ENCODE data around the gene TLE4.

TLE4 gene

DNA sequence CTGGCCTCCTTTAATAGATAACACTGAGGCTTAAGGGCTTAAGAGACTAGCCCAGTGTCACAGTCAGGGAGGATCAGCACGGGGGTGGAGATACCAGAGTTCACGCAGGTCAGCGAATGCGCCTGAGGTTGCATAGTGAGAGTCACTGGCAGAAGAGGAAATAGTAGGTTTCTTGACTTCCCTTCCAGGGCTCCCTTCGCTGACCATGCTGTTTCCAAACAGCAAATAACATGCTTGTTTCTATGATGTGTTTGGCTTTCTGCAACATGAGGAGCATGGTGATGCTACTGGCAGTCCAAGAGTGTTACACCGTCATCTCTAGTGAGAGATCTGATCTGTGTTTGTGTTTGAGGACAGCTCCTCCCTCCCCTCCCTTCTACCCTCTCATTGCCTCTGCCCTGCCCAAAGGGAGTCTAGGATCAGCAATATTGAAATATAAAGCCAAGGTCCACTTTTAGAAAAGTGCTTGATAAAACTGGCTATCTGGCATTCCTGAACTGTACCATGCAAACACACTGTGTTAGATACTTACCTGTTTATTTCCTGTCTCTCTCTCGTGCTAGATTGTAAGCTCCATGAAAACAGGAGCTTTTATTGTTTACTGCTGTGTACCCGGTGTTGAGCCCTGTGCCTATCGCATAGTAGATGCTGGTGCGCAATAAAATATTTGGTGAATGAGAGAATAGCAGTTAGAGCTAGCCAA, 12.3 kb downstream of the TLE4 start:
- WGBS: 79% methylated on average over 9 of the region's 10 CpGs
- H3K27ac ChIP-seq (ENCODE audit: low read length, poor library complexity, severe bottlenecking): no peak overlapping the region
- no peak overlapping the region for H3K4ac ChIP-seq (ENCODE audit: low read depth in 1 of 2, low read length in 2 of 2)
- H4K91ac ChIP-seq (ENCODE audit: low read length): no peak overlapping the region
- no peak overlapping the region for H2AK5ac ChIP-seq (ENCODE audit: low read length, severe bottlenecking)
- H3K14ac ChIP-seq (ENCODE audit: low read length in 2 of 2): no peak overlapping the region
- H3K9ac ChIP-seq (ENCODE audit: low read length): no peak overlapping the region
- H3K4me1 ChIP-seq (ENCODE audit: control insufficient read depth, insufficient read depth, low read depth, low read length): peaks cover 3% of the 10 kb centered on the region
- no peak overlapping the region for H2BK12ac ChIP-seq (ENCODE audit: low read length in 2 of 2)
- H4K8ac ChIP-seq (ENCODE audit: low read length): no peak overlapping the region
- peaks cover 16% of the 10 kb centered on the region for H3K79me1 ChIP-seq (replicated peaks; ENCODE audit: low read length, poor library complexity, severe bottlenecking)
- H2BK5ac ChIP-seq (ENCODE audit: low read depth, low read length, poor library complexity, severe bottlenecking): no peak overlapping the region
- H3K18ac ChIP-seq (ENCODE audit: low read depth in 1 of 2, low read length in 2 of 2): peak overlapping the region in 1 of 2 experiments; percentile 28
- H3K4me3 ChIP-seq (ENCODE audit: insufficient read depth in 1 of 2, low read depth in 1 of 2, low read length in 2 of 2): no peak overlapping the region
- H3K9me3 ChIP-seq (ENCODE audit: control insufficient read depth, low read length): no peaks in the 10 kb centered on the region
- H2BK15ac ChIP-seq (ENCODE audit: low read depth, poor library complexity, severe bottlenecking): no peak overlapping the region
- no peaks in the 10 kb centered on the region for H3K27me3 ChIP-seq (ENCODE audit: control insufficient read depth in 1 of 2, insufficient read depth in 1 of 2, low read length in 2 of 2)
- no peak for DNase-seq
- peak overlapping the region in 1 of 2 experiments; percentile 56 for H3K23ac ChIP-seq (ENCODE audit: low read length in 2 of 2)
- H2BK120ac ChIP-seq (ENCODE audit: low read depth, low read length): no peak overlapping the region
- H3K4me2 ChIP-seq (ENCODE audit: low read length, poor library complexity, severe bottlenecking): no peak overlapping the region
- H3K36me3 ChIP-seq (ENCODE audit: control insufficient read depth in 1 of 2, insufficient read depth in 2 of 2, low read depth in 1 of 2, low read length in 2 of 2): peaks cover 0 to 11% of the 10 kb centered on the region in 2 experiments
- H2AFZ ChIP-seq (ENCODE audit: low read depth, low read length): no peak overlapping the region

DNA sequence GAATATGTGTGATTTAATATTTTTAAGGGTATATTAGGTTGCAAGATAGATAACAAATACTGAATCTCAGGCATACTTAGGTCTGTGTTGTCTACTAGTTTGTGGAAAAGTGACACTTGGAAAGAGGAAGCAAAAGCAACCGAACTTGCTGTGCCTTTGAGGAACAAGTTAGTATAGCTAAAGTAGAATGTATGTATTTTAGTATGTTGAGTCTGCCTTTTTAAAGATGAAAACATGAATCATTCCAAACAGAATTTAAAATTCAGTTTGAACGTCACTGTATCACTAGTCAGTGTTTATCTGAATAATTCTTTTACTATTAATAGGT, 12.9 kb downstream of the TLE4 start:
- Histone ChIP-seq H2AK5ac (ENCODE audit: low read length, severe bottlenecking) (no peak overlapping the region), H3K9me3 (ENCODE audit: control insufficient read depth, low read length) (no peaks in the 10 kb centered on the region), H3K27ac (ENCODE audit: low read length, poor library complexity, severe bottlenecking) (no peak overlapping the region), H4K8ac (ENCODE audit: low read length) (no peak overlapping the region), H3K18ac (ENCODE audit: low read depth in 1 of 2, low read length in 2 of 2) (no peak overlapping the region), H2BK12ac (ENCODE audit: low read length in 2 of 2) (no peak overlapping the region), H3K4me2 (ENCODE audit: low read length, poor library complexity, severe bottlenecking) (no peak overlapping the region), H2BK120ac (ENCODE audit: low read depth, low read length) (no peak overlapping the region), H2BK5ac (ENCODE audit: low read depth, low read length, poor library complexity, severe bottlenecking) (no peak overlapping the region), H3K36me3 (ENCODE audit: control insufficient read depth in 1 of 2, insufficient read depth in 2 of 2, low read depth in 1 of 2, low read length in 2 of 2) (peaks cover 0 to 11% of the 10 kb centered on the region in 2 experiments), H3K27me3 (ENCODE audit: control insufficient read depth in 1 of 2, insufficient read depth in 1 of 2, low read length in 2 of 2) (no peaks in the 10 kb centered on the region), H3K4ac (ENCODE audit: low read depth in 1 of 2, low read length in 2 of 2) (no peak overlapping the region), H2AFZ (ENCODE audit: low read depth, low read length) (no peak overlapping the region), H3K79me1 (replicated peaks; ENCODE audit: low read length, poor library complexity, severe bottlenecking) (peaks cover 18% of the 10 kb centered on the region), H3K4me3 (ENCODE audit: insufficient read depth in 1 of 2, low read depth in 1 of 2, low read length in 2 of 2) (no peak overlapping the region), H2BK15ac (ENCODE audit: low read depth, poor library complexity, severe bottlenecking) (no peak overlapping the region), H3K14ac (ENCODE audit: low read length in 2 of 2) (no peak overlapping the region), H3K9ac (ENCODE audit: low read length) (no peak overlapping the region), H3K4me1 (ENCODE audit: control insufficient read depth, insufficient read depth, low read depth, low read length) (peaks cover 3% of the 10 kb centered on the region), H4K91ac (ENCODE audit: low read length) (no peak overlapping the region), H3K23ac (ENCODE audit: low read length in 2 of 2) (no peak overlapping the region)
- 92% methylated on average over 1 of the region's 2 CpGs for WGBS
- no peak for DNase-seq

DNA sequence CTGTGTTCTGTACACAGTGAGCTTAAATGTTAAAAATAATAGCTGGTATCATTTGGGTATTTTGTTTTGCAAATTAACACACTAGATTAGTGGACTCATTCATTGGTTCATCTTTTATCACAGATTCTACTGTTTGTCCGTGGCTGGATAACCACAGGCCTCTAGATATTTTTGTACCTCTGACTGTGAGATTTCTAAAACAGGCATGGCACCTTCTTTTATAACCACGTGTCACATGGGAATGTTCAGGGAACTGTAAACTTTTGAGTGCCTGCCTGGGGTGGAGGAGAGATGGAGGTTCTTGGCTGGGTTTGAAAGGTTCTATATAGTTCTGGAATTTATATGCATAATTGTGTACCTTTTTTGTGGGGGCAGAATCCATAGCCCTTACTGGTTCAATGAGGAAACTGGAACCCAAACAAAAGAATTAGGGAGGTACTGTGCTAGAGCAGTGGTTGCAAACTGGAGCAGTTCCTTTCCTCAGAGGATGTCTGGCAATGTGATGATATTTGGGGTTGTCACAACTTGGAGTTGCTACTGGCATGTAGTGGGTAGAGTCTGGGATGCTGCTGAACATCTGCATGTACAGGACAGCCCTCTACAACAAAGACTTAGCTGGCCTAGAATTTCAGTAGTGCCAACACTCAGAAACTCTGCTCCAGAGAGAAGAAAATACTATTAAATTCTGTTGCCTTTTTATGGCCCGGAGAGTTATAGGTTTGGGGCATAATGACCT, 16.9 kb downstream of the TLE4 start:
- 95% methylated on average over 3 of the region's 3 CpGs for WGBS
- H3K27ac ChIP-seq (ENCODE audit: low read length, poor library complexity, severe bottlenecking): no peak overlapping the region

DNA sequence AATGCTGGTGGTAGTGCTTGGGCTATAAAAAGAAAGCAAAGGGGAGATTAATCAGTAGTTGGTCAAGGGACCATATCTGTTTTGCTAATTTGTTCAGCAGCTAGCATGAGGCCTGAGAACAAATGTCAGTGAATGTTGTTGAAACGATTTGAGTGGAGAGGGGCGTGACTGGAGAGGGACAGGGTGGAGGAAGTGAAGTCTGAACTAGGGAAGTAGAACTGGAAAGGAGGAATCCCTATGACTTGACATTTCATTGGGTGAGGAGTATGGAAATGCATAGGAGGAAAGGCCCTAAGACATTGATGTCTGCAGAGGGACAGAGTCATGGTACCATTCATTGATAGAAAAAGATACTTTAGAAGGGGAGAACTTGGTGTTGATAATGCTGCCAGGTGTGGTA, 19.7 kb downstream of the TLE4 start:
- H3K27ac ChIP-seq (ENCODE audit: low read length, poor library complexity, severe bottlenecking): no peak overlapping the region
- H2BK5ac ChIP-seq (ENCODE audit: low read depth, low read length, poor library complexity, severe bottlenecking): no peak overlapping the region
- no peak overlapping the region for H3K23ac ChIP-seq (ENCODE audit: low read length in 2 of 2)
- H2BK120ac ChIP-seq (ENCODE audit: low read depth, low read length): no peak overlapping the region
- no peak overlapping the region for H3K14ac ChIP-seq (ENCODE audit: low read length in 2 of 2)
- no peak overlapping the region for H3K4me3 ChIP-seq (ENCODE audit: insufficient read depth in 1 of 2, low read depth in 1 of 2, low read length in 2 of 2)
- no peak overlapping the region for H4K91ac ChIP-seq (ENCODE audit: low read length)
- H3K9me3 ChIP-seq (ENCODE audit: control insufficient read depth, low read length): no peaks in the 10 kb centered on the region
- H3K4me1 ChIP-seq (ENCODE audit: control insufficient read depth, insufficient read depth, low read depth, low read length): no peaks in the 10 kb centered on the region
- no peak overlapping the region for H2BK12ac ChIP-seq (ENCODE audit: low read length in 2 of 2)
- H4K8ac ChIP-seq (ENCODE audit: low read length): no peak overlapping the region
- H2AFZ ChIP-seq (ENCODE audit: low read depth, low read length): no peak overlapping the region
- DNase-seq: no peak
- no peaks in the 10 kb centered on the region for H3K27me3 ChIP-seq (ENCODE audit: control insufficient read depth in 1 of 2, insufficient read depth in 1 of 2, low read length in 2 of 2)
- H2AK5ac ChIP-seq (ENCODE audit: low read length, severe bottlenecking): no peak overlapping the region
- no peak overlapping the region for H3K4me2 ChIP-seq (ENCODE audit: low read length, poor library complexity, severe bottlenecking)
- H3K79me1 ChIP-seq (replicated peaks; ENCODE audit: low read length, poor library complexity, severe bottlenecking): peaks cover 26% of the 10 kb centered on the region
- no peak overlapping the region for H3K9ac ChIP-seq (ENCODE audit: low read length)
- WGBS: 89% methylated on average over 2 of the region's 2 CpGs
- H3K4ac ChIP-seq (ENCODE audit: low read depth in 1 of 2, low read length in 2 of 2): no peak overlapping the region
- peak overlapping the region in 1 of 2 experiments; percentile 29 for H3K18ac ChIP-seq (ENCODE audit: low read depth in 1 of 2, low read length in 2 of 2)
- H2BK15ac ChIP-seq (ENCODE audit: low read depth, poor library complexity, severe bottlenecking): no peak overlapping the region
- peaks cover 0 to 4% of the 10 kb centered on the region in 2 experiments for H3K36me3 ChIP-seq (ENCODE audit: control insufficient read depth in 1 of 2, insufficient read depth in 2 of 2, low read depth in 1 of 2, low read length in 2 of 2)

More for the DNA sequence above, 16.9 kb downstream of the TLE4 start:
- H4K91ac ChIP-seq (ENCODE audit: low read length): no peak overlapping the region
- H3K4ac ChIP-seq (ENCODE audit: low read depth in 1 of 2, low read length in 2 of 2): no peak overlapping the region
- H2BK12ac ChIP-seq (ENCODE audit: low read length in 2 of 2): no peak overlapping the region
- H3K27me3 ChIP-seq (ENCODE audit: control insufficient read depth in 1 of 2, insufficient read depth in 1 of 2, low read length in 2 of 2): no peaks in the 10 kb centered on the region
- H2BK5ac ChIP-seq (ENCODE audit: low read depth, low read length, poor library complexity, severe bottlenecking): no peak overlapping the region
- peaks cover 21% of the 10 kb centered on the region for H3K79me1 ChIP-seq (replicated peaks; ENCODE audit: low read length, poor library complexity, severe bottlenecking)
- no peak overlapping the region for H3K9ac ChIP-seq (ENCODE audit: low read length)
- no peak overlapping the region for H2BK120ac ChIP-seq (ENCODE audit: low read depth, low read length)
- H3K18ac ChIP-seq (ENCODE audit: low read depth in 1 of 2, low read length in 2 of 2): no peak overlapping the region
- no peak overlapping the region for H4K8ac ChIP-seq (ENCODE audit: low read length)
- DNase-seq: no peak
- no peak overlapping the region for H2BK15ac ChIP-seq (ENCODE audit: low read depth, poor library complexity, severe bottlenecking)
- no peaks in the 10 kb centered on the region for H3K9me3 ChIP-seq (ENCODE audit: control insufficient read depth, low read length)
- H3K4me3 ChIP-seq (ENCODE audit: insufficient read depth in 1 of 2, low read depth in 1 of 2, low read length in 2 of 2): no peak overlapping the region
- peaks cover 0 to 4% of the 10 kb centered on the region in 2 experiments for H3K36me3 ChIP-seq (ENCODE audit: control insufficient read depth in 1 of 2, insufficient read depth in 2 of 2, low read depth in 1 of 2, low read length in 2 of 2)
- no peak overlapping the region for H2AK5ac ChIP-seq (ENCODE audit: low read length, severe bottlenecking)
- H3K4me2 ChIP-seq (ENCODE audit: low read length, poor library complexity, severe bottlenecking): no peak overlapping the region
- H2AFZ ChIP-seq (ENCODE audit: low read depth, low read length): no peak overlapping the region
- no peaks in the 10 kb centered on the region for H3K4me1 ChIP-seq (ENCODE audit: control insufficient read depth, insufficient read depth, low read depth, low read length)
- no peak overlapping the region for H3K14ac ChIP-seq (ENCODE audit: low read length in 2 of 2)
- no peak overlapping the region for H3K23ac ChIP-seq (ENCODE audit: low read length in 2 of 2)
